ENCODE measurements around the gene CCDC85B.

DNA sequence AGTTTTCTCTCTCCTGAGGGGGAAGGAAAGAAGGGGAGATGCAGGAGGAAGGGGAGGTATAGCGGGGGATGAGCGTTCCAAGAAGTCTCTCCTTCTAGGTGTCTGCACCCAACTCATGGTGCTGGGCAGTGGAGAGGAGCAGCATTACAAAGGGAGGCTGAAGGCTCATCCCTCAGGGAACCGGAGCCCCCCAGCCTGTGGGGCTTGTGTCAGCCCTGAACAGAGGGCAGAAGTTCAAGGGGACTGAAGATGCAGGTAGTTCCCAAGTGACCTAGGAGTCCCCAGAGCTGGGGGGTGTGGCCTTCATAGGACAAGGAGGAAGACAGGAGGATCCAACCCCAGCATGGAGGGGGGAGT is 26.6 kb downstream of the CCDC85B start:
- TF ChIP-seq POLR2A (IDR thresholded peaks at IDR 0.05; ENCODE audit: low read depth, low read length) = no peak
- no peak for TF ChIP-seq TAF1 (IDR thresholded peaks at IDR 0.05; ENCODE audit: borderline replicate concordance, low read depth, low read length)

Data from GM12892 (cell line).